Bronchial epithelial cell (primary cell): ENCODE results near the gene SLC38A8. TPM values are rescaled to one million over a fixed set of nuclear protein-coding genes. Genes with fewer than 3 reads are reported as not detected.

ENCODE experiments used
- DNase-seq: peaks from one replicate; pipeline ENCODE4 v3.0.0-alpha.2; 2010; ENCODE audit warnings: low read depth
- FAIRE-seq: peaks from 2 replicates; lab custom pipeline; 2011; peaks lifted over from hg19 to GRCh38; lab: Jason Lieb, UNC
- H3K27me3 ChIP-seq: 2 replicates; pipeline ENCODE4 v1.5.1; 2011; ENCODE audit warnings: low read length; ENCODE audit not compliant: control insufficient read depth, insufficient read depth
- H3K36me3 ChIP-seq: 2 replicates; pipeline ENCODE4 v1.5.1; 2011; ENCODE audit warnings: low read length; ENCODE audit not compliant: control insufficient read depth, insufficient read depth
- H3K4me3 ChIP-seq: 2 replicates; pipeline ENCODE4 v1.5.1; 2011; ENCODE audit warnings: mild to moderate bottlenecking, low read depth, low read length, control low read depth
- CTCF ChIP-seq: IDR thresholded peaks from 2 replicates; pipeline ENCODE4 v1.5.1; 2011; ENCODE audit warnings: mild to moderate bottlenecking, moderate library complexity, low read length, control low read depth, inconsistent platforms; ENCODE audit not compliant: insufficient read depth, severe bottlenecking
- total RNA-seq: library from RNA; depleted of rRNA; stranded (reverse); fragments of >200 nt; gene quantifications from 2 replicates; pipeline ENCODE4 v1.2.1, GENCODE V29; 2014

SLC38A8 gene
- total RNA-seq, 1 donor from 2014 or later, result not detected

DNA sequence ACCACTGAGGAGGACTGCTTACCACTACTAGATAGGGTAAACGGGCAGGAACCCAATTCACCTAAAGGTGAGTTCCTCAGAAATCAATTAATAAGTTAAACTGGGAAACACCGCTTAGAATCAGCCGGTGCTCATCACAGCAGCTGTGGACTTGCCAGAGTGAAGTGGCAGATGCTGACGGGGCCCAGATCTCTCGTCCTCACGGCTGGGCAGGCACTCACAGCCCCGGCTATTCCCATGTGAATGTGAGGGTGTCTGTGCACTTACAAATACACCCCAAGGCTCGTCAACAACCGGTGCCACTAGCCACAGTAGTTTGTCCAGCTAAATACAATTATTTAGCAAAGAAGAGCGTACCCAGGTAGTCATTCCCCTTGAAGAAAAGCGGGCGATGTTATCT, 44.4 kb upstream of the SLC38A8 start:
- H3K27me3 ChIP-seq, result no peaks in the 10 kb centered on the region
- no peak for FAIRE-seq
- H3K4me3 ChIP-seq, result no peak overlapping the region
- H3K36me3 ChIP-seq, result peaks cover 15% of the 10 kb centered on the region
- no peak for TF ChIP-seq CTCF
- no peak for DNase-seq

- no peaks in the 10 kb centered on the region for H3K27me3 ChIP-seq
- no peak for TF ChIP-seq CTCF
- H3K4me3 ChIP-seq, result no peak overlapping the region
- peak; percentile 82 for FAIRE-seq
- H3K36me3 ChIP-seq, result peaks cover 11% of the 10 kb centered on the region
- no peak for DNase-seq
Observed at GRCh38 chr16:84086341-84086740, 43.7 kb upstream of the SLC38A8 start.

- Histone ChIP-seq H3K27me3 (no peaks in the 10 kb centered on the region), H3K4me3 (no peak overlapping the region), H3K36me3 (peaks cover 15% of the 10 kb centered on the region)
- FAIRE-seq (no peak), DNase-seq (no peak)
- no peak for TF ChIP-seq CTCF
Observed at GRCh38 chr16:84085773-84086172, 43.2 kb upstream of the SLC38A8 start.

- H3K4me3 ChIP-seq, result no peak overlapping the region
- DNase-seq (no peak), FAIRE-seq (no peak)
- no peak for TF ChIP-seq CTCF
- H3K27me3 ChIP-seq, result no peaks in the 10 kb centered on the region
- peaks cover 17% of the 10 kb centered on the region for H3K36me3 ChIP-seq
Observed at GRCh38 chr16:84085271-84085667, 42.7 kb upstream of the SLC38A8 start.

DNA sequence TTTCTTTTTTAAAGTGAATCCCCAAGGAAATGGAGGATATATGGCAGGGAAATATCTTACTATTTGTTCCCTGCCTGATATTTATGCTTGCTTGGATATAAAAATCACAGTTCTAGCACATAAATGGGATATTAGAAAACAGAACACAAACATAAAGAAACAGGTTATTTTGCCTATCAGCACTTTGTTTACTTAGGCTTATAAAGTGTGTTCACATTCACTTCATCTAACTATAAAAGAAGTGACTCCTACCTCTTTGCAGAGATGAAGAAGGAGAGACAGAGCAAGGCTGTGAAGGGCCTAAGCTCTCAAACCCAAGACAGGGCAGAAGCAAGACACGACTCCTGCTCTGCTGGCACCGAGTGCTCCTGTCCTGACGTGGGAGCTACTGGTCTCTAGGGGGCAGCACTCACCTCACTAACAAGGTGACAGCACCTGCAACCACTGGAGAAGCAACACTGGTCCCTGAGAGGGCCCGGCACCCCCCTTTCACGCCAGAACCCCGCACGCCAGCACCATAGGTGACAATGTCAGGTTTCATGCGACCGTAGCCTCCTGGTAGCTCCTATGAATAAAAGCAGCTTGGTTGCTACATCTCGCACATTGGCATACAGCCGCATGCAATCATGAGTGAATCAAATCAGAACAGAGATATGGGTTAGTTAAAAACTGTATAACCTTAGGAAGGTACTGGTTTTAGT, 42.1 kb upstream of the SLC38A8 start:
- peaks cover 17% of the 10 kb centered on the region for H3K36me3 ChIP-seq
- FAIRE-seq, result peak; percentile 92

More for the DNA sequence above, 42.1 kb upstream of the SLC38A8 start:
- DNase-seq, result peak; percentile 70
- TF ChIP-seq CTCF, result peak; percentile 95
- H3K4me3 ChIP-seq, result no peak overlapping the region
- no peaks in the 10 kb centered on the region for H3K27me3 ChIP-seq
